Fibroblast of villous mesenchyme (primary cell): ENCODE measurements around the gene FAM9C. TPM values are rescaled to one million over a fixed set of nuclear protein-coding genes. Genes with fewer than 3 reads are reported as not detected.

Source experiments
- DNase-seq: peaks from one replicate; pipeline ENCODE4 v3.0.0-alpha.2; 2010; ENCODE audit warnings: low read depth
- H3K4me3 ChIP-seq: 2 replicates; pipeline ENCODE4 v1.5.1; 2011; ENCODE audit warnings: low read depth, mild to moderate bottlenecking, low read length
- total RNA-seq: library from RNA; depleted of rRNA; stranded (reverse); fragments of >200 nt; gene quantifications from 2 replicates; pipeline ENCODE4 v1.2.3, GENCODE V29; 2012
- TF ChIP-seq, protein P1 (sequence below): IDR thresholded peaks from 2 replicates; pipeline ENCODE4 v1.5.1; 2012; ENCODE audit warnings: low read depth, mild to moderate bottlenecking, low read length; ENCODE audit not compliant: insufficient read depth

Gene FAM9C
- total RNA-seq, 1 donor, result under 0.01 TPM

DNA sequence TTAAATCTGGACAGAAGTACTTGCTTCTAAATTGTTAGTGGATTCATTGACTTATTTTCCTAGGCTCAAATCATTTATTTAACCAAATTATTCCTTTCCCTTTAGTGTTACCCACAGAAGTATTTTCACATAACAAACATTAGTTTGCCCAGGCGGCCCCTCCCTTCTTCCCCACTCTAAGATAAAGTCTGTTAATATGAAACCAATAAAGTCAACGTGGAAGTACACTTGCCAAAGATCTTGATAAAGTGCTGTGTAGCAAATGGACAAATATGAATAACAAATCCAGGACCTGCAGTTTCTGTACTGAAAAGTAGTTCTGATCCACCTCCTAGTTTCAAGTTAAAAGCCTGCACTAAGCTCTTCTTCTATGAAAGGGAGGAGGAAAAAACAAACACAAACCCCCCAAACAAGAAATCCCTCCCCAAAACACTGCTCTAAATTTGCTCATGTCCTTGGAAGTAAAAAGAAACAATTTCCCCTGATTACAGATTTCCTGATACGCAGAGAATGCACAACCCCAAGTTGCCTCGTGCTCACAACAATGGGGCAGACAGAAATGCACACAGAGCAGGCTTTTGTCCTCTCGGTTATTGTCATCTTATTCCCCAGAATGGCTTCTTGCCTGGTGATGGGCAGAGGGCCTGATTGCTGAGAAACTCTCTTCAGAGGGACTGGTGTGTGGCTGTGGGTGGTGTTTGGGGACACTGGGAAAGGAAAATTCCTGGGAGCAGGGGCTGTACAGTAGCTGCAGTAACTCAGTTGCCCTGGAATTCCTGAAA is 46.3 kb downstream of the FAM9C start:
- H3K4me3 ChIP-seq, result no peak overlapping the region
- no peak for DNase-seq
- TF ChIP-seq, protein P1, sequence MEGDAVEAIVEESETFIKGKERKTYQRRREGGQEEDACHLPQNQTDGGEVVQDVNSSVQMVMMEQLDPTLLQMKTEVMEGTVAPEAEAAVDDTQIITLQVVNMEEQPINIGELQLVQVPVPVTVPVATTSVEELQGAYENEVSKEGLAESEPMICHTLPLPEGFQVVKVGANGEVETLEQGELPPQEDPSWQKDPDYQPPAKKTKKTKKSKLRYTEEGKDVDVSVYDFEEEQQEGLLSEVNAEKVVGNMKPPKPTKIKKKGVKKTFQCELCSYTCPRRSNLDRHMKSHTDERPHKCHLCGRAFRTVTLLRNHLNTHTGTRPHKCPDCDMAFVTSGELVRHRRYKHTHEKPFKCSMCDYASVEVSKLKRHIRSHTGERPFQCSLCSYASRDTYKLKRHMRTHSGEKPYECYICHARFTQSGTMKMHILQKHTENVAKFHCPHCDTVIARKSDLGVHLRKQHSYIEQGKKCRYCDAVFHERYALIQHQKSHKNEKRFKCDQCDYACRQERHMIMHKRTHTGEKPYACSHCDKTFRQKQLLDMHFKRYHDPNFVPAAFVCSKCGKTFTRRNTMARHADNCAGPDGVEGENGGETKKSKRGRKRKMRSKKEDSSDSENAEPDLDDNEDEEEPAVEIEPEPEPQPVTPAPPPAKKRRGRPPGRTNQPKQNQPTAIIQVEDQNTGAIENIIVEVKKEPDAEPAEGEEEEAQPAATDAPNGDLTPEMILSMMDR, result no peak

DNA sequence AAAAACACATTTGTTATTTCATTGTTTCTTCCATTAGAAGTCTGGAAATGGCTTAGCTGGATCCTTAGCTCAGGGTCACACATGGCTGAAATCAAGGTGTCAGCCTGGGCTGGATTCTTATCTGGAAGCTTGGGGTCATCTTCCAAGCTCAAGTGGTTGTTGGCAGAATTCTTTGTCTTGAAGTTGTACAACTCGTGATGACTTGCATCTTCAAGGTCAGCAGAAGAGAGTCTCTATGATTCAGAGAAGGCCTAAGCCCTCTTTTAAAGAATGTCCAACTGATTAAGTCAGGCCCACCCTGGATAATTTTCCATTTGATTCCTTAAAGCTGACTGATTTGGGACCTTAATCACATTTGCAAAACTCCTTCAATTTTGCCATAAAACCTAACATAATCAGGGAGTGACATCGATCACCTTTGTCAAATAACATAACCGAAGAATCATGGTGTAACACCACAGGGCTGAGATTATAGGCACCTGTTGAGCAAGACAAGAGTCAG is 47.4 kb downstream of the FAM9C start:
- TF ChIP-seq, protein P1, result no peak
- no peak for DNase-seq
- H3K4me3 ChIP-seq, result no peak overlapping the region

DNA sequence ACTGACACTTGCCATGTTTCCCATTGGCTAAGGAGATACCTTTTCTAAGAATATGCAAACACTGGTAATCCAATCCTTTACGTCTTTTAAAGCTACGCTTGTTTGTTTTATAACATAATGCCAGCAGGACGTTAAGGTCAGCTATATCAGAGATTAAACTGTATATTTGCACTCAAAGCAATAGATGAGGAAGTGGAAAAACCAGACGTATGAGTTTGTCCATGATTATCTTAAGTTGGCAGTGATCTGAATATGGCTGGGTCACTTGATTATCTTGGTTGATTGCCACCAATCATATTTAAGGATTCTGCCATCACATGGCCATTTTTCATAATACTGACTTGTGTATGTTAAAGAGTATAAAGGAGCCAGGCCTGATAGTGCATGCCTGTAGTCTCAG is 50.1 kb downstream of the FAM9C start:
- no peak for DNase-seq
- H3K4me3 ChIP-seq, result no peak overlapping the region
- TF ChIP-seq, protein P1, result no peak

DNA sequence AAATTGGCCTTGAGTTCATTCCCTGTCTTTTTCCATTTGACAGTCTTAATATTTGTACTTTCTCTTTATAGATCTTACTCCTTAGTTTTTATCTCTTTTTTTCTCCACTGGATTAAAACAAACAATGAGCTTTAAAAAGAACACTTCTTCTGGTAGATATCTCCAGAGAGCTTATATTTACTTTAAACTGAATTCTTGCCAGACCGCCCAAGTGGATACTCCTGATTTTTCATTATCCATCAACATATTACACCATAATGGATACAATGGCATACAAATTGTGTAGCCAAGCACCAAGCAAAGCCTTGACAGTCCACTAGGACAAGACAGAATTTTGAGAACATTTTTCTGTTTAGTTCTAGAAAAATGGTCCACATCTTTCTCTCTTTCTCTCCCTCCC is 50.6 kb downstream of the FAM9C start:
- DNase-seq, result no peak
- H3K4me3 ChIP-seq, result no peak overlapping the region
- TF ChIP-seq, protein P1, result no peak

DNA sequence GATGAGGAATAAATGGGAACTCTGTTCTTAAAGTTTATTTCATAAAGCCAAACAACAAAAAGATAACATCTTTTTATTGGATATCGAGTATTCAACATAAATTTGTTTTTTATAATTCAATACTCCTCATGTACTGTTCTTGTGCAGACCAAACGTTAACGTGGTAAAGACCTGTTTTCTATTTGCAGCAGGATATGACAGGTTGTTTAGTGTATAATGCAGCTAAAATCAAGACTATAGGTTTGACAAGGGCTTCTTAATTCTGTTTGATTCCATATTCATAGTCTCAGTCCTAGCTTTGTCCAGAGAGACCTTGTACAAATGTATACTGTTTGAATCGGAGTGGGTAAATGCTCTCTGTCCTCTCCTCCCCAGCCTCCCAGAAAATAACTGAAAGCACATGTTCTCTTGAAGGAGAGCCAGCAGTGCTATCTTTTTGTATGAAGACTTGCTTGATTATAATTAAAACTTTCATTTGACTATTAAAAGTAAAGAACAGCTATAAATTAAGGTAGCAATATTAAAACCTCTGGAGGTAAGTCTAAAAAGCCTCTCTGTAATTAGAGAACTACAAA is 51.8 kb downstream of the FAM9C start:
- H3K4me3 ChIP-seq, result no peak overlapping the region
- DNase-seq, result no peak
- TF ChIP-seq, protein P1, result no peak

DNA sequence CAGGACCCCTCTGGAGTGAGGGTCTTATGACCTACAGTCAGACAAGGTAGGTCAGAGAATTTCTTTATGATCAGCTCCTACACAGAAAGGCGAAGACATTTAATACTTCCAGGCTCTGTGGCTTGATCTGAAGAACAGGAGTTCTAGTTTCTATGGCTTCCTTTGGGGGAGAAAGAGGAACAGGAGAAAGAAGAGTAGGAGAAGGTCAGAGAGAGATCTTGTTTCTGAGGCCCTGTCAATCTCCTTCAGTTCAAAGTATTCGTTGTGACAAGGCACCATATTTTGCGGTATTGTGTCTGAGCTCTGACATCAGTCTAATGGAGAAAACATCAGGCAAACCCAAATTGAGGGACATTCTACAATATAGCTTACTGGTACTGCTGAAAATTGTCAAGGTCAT is 52.8 kb downstream of the FAM9C start:
- DNase-seq, result no peak
- TF ChIP-seq, protein P1, result no peak
- no peak overlapping the region for H3K4me3 ChIP-seq
